HEK293 (cell line): ENCODE results near the gene MTF2.

Experiments used
- CTCF ChIA-PET: fragments of 350-600 bp; formaldehyde crosslinking; extraction: SDS; loops from one replicate; lab custom pipeline; 2021; ENCODE audit warnings: antibody characterized with exemption; lab: Yijun Ruan, JAX
- POLR2A ChIA-PET: fragments of 300-600 bp; formaldehyde crosslinking; extraction: SDS; loops from one replicate; lab custom pipeline; 2020; ENCODE audit warnings: antibody characterized with exemption, inconsistent platforms; lab: Yijun Ruan, JAX
- H3K27ac ChIP-seq: fragments of 200-500 bp; sonication (Bioruptor generic); 2 replicates; pipeline ENCODE4 v1.5.1; 2014; ENCODE audit warnings: low read depth, low read length, control low read depth, inconsistent platforms; ENCODE audit errors: extremely low read depth
- H3K36me3 ChIP-seq, 2 experiments: fragments of 200-500 bp in 1 of 2; sonication (Bioruptor generic) in 1 of 2; 1 replicate in 1 of 2; 2 replicates in 1 of 2; pipeline ENCODE4 v1.5.1; 2014 to 2017; ENCODE audit warnings: inconsistent platforms in 2 of 2, low read length in 2 of 2; ENCODE audit not compliant: control insufficient read depth in 2 of 2, insufficient read depth in 1 of 2
- H3K4me1 ChIP-seq: fragments of 200-500 bp; sonication (Bioruptor generic); 2 replicates; pipeline ENCODE4 v1.5.1; 2014; ENCODE audit warnings: mild to moderate bottlenecking, low read length, inconsistent platforms; ENCODE audit not compliant: control insufficient read depth, insufficient read depth
- H3K4me3 ChIP-seq: 2 replicates; pipeline ENCODE4 v1.5.1; 2011; ENCODE audit warnings: low read depth, mild to moderate bottlenecking, control low read depth, low read length, moderate library complexity
- H3K9me3 ChIP-seq: fragments of 200-500 bp; sonication (Bioruptor generic); 2 replicates; pipeline ENCODE4 v1.5.1; 2014; ENCODE audit warnings: low read depth, low read length, inconsistent platforms; ENCODE audit not compliant: control insufficient read depth, insufficient read depth
- ELK4 ChIP-seq: IDR thresholded peaks from 2 replicates; pipeline ENCODE4 v1.6.1; 2011; ENCODE audit warnings: mild to moderate bottlenecking, low read depth, low read length, borderline replicate concordance
- GLIS1 ChIP-seq: fragments of 450-650 bp; formaldehyde crosslinking; IDR thresholded peaks from 2 replicates; pipeline ENCODE4 v1.5.1; 2016; ENCODE audit warnings: missing biosample characterization, missing genetic modification characterization
- KLF7 ChIP-seq: fragments of 450-650 bp; formaldehyde crosslinking; IDR thresholded peaks from 2 replicates; pipeline ENCODE4 v1.5.1; 2016; ENCODE audit warnings: missing biosample characterization, missing genetic modification characterization, borderline replicate concordance
- OSR2 ChIP-seq: fragments of 450-650 bp; formaldehyde crosslinking; IDR thresholded peaks from 2 replicates; pipeline ENCODE4 v1.5.1; 2016; ENCODE audit warnings: missing biosample characterization, missing genetic modification characterization
- PATZ1 ChIP-seq: fragments of 450-650 bp; formaldehyde crosslinking; IDR thresholded peaks from 2 replicates; pipeline ENCODE4 v1.5.1; 2016; ENCODE audit warnings: missing biosample characterization, missing genetic modification characterization
- PRDM6 ChIP-seq: fragments of 450-650 bp; formaldehyde crosslinking; IDR thresholded peaks from 2 replicates; pipeline ENCODE4 v1.5.1; 2017; ENCODE audit warnings: missing biosample characterization, missing genetic modification characterization
- ZBTB1 ChIP-seq: fragments of 450-650 bp; formaldehyde crosslinking; IDR thresholded peaks from 2 replicates; pipeline ENCODE4 v1.5.1; 2016; ENCODE audit warnings: missing biosample characterization, missing genetic modification characterization
- ZBTB7A ChIP-seq: fragments of 450-650 bp; formaldehyde crosslinking; IDR thresholded peaks from 2 replicates; pipeline ENCODE4 v1.5.1; 2016; ENCODE audit warnings: low read depth, missing biosample characterization, missing genetic modification characterization
- ZEB2 ChIP-seq: fragments of 450-650 bp; formaldehyde crosslinking; IDR thresholded peaks from 2 replicates; pipeline ENCODE4 v1.5.1; 2016; ENCODE audit warnings: missing biosample characterization, missing genetic modification characterization
- ZFP41 ChIP-seq: fragments of 450-650 bp; formaldehyde crosslinking; IDR thresholded peaks from 2 replicates; pipeline ENCODE4 v1.5.1; 2016; ENCODE audit warnings: missing biosample characterization, missing genetic modification characterization, borderline replicate concordance
- ZNF121 ChIP-seq: fragments of 450-650 bp; formaldehyde crosslinking; IDR thresholded peaks from 2 replicates; pipeline ENCODE4 v1.5.1; 2016; ENCODE audit warnings: missing biosample characterization, missing genetic modification characterization
- ZNF132 ChIP-seq: fragments of 450-650 bp; formaldehyde crosslinking; IDR thresholded peaks from 2 replicates; pipeline ENCODE4 v1.5.1; 2017; ENCODE audit warnings: missing biosample characterization, missing genetic modification characterization, borderline replicate concordance
- ZNF184 ChIP-seq: fragments of 450-650 bp; IDR thresholded peaks from 2 replicates; pipeline ENCODE4 v1.5.1; 2018; ENCODE audit warnings: missing biosample characterization, mild to moderate bottlenecking, missing genetic modification characterization
- ZNF23 ChIP-seq: fragments of 450-650 bp; formaldehyde crosslinking; IDR thresholded peaks from 2 replicates; pipeline ENCODE4 v1.5.1; 2016; ENCODE audit warnings: missing biosample characterization, missing genetic modification characterization, borderline replicate concordance
- ZNF239 ChIP-seq: fragments of 450-650 bp; formaldehyde crosslinking; IDR thresholded peaks from 2 replicates; pipeline ENCODE4 v1.5.1; 2016; ENCODE audit warnings: missing biosample characterization, missing genetic modification characterization
- ZNF416 ChIP-seq: fragments of 450-650 bp; formaldehyde crosslinking; IDR thresholded peaks from 2 replicates; pipeline ENCODE4 v1.5.1; 2016; ENCODE audit warnings: missing biosample characterization, missing genetic modification characterization
- ZNF555 ChIP-seq: fragments of 450-650 bp; formaldehyde crosslinking; conservative IDR thresholded peaks from 2 replicates; pipeline ENCODE4 v1.5.1; 2017; ENCODE audit warnings: missing biosample characterization, mild to moderate bottlenecking, missing genetic modification characterization, inconsistent platforms
- ZNF626 ChIP-seq: fragments of 450-650 bp; sonication (Bioruptor Pico); formaldehyde crosslinking; IDR thresholded peaks from 2 replicates; pipeline ENCODE4 v1.5.1; 2018; ENCODE audit warnings: missing biosample characterization, missing genetic modification characterization, inconsistent platforms
- ZNF660 ChIP-seq: fragments of 450-650 bp; IDR thresholded peaks from 2 replicates; pipeline ENCODE4 v1.5.1; 2018; ENCODE audit warnings: missing biosample characterization, mild to moderate bottlenecking, missing genetic modification characterization
- ZNF664 ChIP-seq: fragments of 450-650 bp; formaldehyde crosslinking; IDR thresholded peaks from 2 replicates; pipeline ENCODE4 v1.5.1; 2016; ENCODE audit warnings: missing biosample characterization, missing genetic modification characterization
- ZNF768 ChIP-seq: fragments of 450-650 bp; formaldehyde crosslinking; IDR thresholded peaks from 2 replicates; pipeline ENCODE4 v1.5.1; 2018; ENCODE audit warnings: missing biosample characterization, mild to moderate bottlenecking, missing genetic modification characterization
- ZNF837 ChIP-seq: fragments of 450-650 bp; formaldehyde crosslinking; IDR thresholded peaks from 2 replicates; pipeline ENCODE4 v1.5.1; 2016; ENCODE audit warnings: missing biosample characterization, missing genetic modification characterization
- ZSCAN18 ChIP-seq: fragments of 450-650 bp; formaldehyde crosslinking; IDR thresholded peaks from 2 replicates; pipeline ENCODE4 v1.5.1; 2016; ENCODE audit warnings: missing biosample characterization, missing genetic modification characterization

Gene MTF2

GRCh38 chr1:93152835-93153234, 73.8 kb downstream of the MTF2 start (continued):
- no peak for TF ChIP-seq ZNF121 (tag by site-specific recombination)
- TF ChIP-seq ZNF660: no peak
- TF ChIP-seq ZFP41 (tag by site-specific recombination): no peak
- TF ChIP-seq ZNF837 (tag by site-specific recombination): no peak
- no peak for TF ChIP-seq ZNF555 (tag by site-specific recombination)

GRCh38 chr1:93154898-93155297, 75.8 kb downstream of the MTF2 start:
- H3K4me1 ChIP-seq: no peaks in the 10 kb centered on the region
- POLR2A ChIA-PET: no interaction called here
- no peak overlapping the region for H3K4me3 ChIP-seq
- peaks cover 29 to 65% of the 10 kb centered on the region in 2 experiments for H3K36me3 ChIP-seq
- TF ChIP-seq PRDM6 (no peak), ZSCAN18 (tag by site-specific recombination) (no peak), ZBTB1 (tag by site-specific recombination) (no peak), GLIS1 (tag by site-specific recombination) (peak; percentile 67), ZNF768 (tag by site-specific recombination) (no peak), OSR2 (tag by site-specific recombination) (no peak), ZNF416 (no peak), ZNF626 (tag by site-specific recombination) (no peak), ZNF132 (tag by site-specific recombination) (no peak), ZEB2 (tag by site-specific recombination) (no peak), ZBTB7A (tag by site-specific recombination) (no peak), KLF7 (tag by site-specific recombination) (no peak), ZNF23 (tag by site-specific recombination) (no peak), ZNF664 (tag by site-specific recombination) (peak; percentile 32; the same call in 1 of the 2 replicates), ZNF239 (tag by site-specific recombination) (no peak), PATZ1 (tag by site-specific recombination) (no peak), ELK4 (no peak), ZNF184 (tag by site-specific recombination) (no peak)
- no peaks in the 10 kb centered on the region for H3K9me3 ChIP-seq
- CTCF ChIA-PET: interaction anchor here (0.6 kb wide), 1 partner anchor 124 kb away, joined by 3 read pairs; no protein-coding TSS in a partner anchor
- no peak overlapping the region for H3K27ac ChIP-seq
